ENCODE data around the gene ZMYND10. TPM values are rescaled to one million over a fixed set of nuclear protein-coding genes. Genes with fewer than 3 reads are reported as not detected.
A peak's percentile ranks its signal among the peaks of the same experiment; 100 is the strongest.

Gene ZMYND10
- total and polyA plus RNA-seq, 9 of the 15 experiments (the other 6 are each of a cell fraction or from before 2014, with no cell fraction given): 0.20 to 2.8 (median 0.70) TPM

- TF ChIP-seq E2F4 (CRISPR knock-in tag; IDR thresholded peaks at IDR 0.05; ENCODE audit: low read depth): no peak
- no peak for TF ChIP-seq LARP7 (IDR thresholded peaks at IDR 0.05)
- no peak for TF ChIP-seq NR1H2 (CRISPR knock-in tag; IDR thresholded peaks at IDR 0.05)
- TF ChIP-seq KAT2B (IDR thresholded peaks at IDR 0.05; ENCODE audit: low read depth, low read length): no peak
- TF ChIP-seq NFRKB (IDR thresholded peaks at IDR 0.05; ENCODE audit: low read depth): peak; percentile 79; the same call in 1 of the 2 replicates
- TF ChIP-seq ZNF583 (CRISPR knock-in tag; IDR thresholded peaks at IDR 0.05): no peak
- no peak for TF ChIP-seq NEUROD1 (IDR thresholded peaks at IDR 0.05; ENCODE audit: borderline replicate concordance, low read depth, low read length, partially characterized antibody)
- TF ChIP-seq TAF15 (IDR thresholded peaks at IDR 0.05; ENCODE audit: low read depth, low read length): no peak
- peak; percentile 64; the same call in 1 of the 2 replicates for TF ChIP-seq TCF15 (CRISPR knock-in tag; IDR thresholded peaks at IDR 0.05)
- TF ChIP-seq CSDE1 (IDR thresholded peaks at IDR 0.05): no peak
- 0 out of 2 replicates have a peak, but pooled peaks have one; percentile 15 for TF ChIP-seq MEF2D (tag; conservative IDR thresholded peaks at IDR 0.05; ENCODE audit: low read depth)
- no peak for TF ChIP-seq ZNF695 (CRISPR knock-in tag; IDR thresholded peaks at IDR 0.05)
- TF ChIP-seq ZKSCAN3 (CRISPR knock-in tag; IDR thresholded peaks at IDR 0.05): no peak
- no peak for TF ChIP-seq TBL1XR1 (IDR thresholded peaks at IDR 0.05; ENCODE audit: low read length in 2 of 2)
- TF ChIP-seq MAFK (IDR thresholded peaks at IDR 0.05; ENCODE audit: low read length): peak; percentile 9; the same call in 1 of the 2 replicates
- TF ChIP-seq CHD4 (IDR thresholded peaks at IDR 0.05; ENCODE audit: insufficient read depth, insufficient replicate concordance, low read depth, low read length, poor library complexity, severe bottlenecking): no peak
- no peak for TF ChIP-seq MYNN (IDR thresholded peaks at IDR 0.05)
- no peak for TF ChIP-seq MYNN (CRISPR knock-in tag; IDR thresholded peaks at IDR 0.05)
- TF ChIP-seq ZNF584 (CRISPR knock-in tag; IDR thresholded peaks at IDR 0.05; ENCODE audit: low read depth): no peak
- TF ChIP-seq ZNF561 (CRISPR knock-in tag; conservative IDR thresholded peaks at IDR 0.05): no peak
- no peak for TF ChIP-seq ARID4B (CRISPR knock-in tag; IDR thresholded peaks at IDR 0.05)
- TF ChIP-seq CBX5 (IDR thresholded peaks at IDR 0.05; ENCODE audit: borderline replicate concordance, low read depth): no peak
- no peak for TF ChIP-seq THAP7 (CRISPR knock-in tag; IDR thresholded peaks at IDR 0.05)
- no peak for TF ChIP-seq BDP1 (IDR thresholded peaks at IDR 0.05; ENCODE audit: insufficient read depth, insufficient read length)
These were observed 45.4 kb downstream of the ZMYND10 start (continued) for GRCh38 chr3:50299929-50300680.

Data from K562 (cell line).